Brain microvascular endothelial cell (primary cell): ENCODE data around the gene NDUFV3.
"Not testable (repeated sequence)": the region's sequence is repeated elsewhere in the genome, so short reads cannot be mapped to it uniquely, and the experiment has no call there.

ENCODE experiments used
- DNase-seq: peaks from one replicate; pipeline ENCODE4 v3.0.0-alpha.2; 2020
- H3K27ac ChIP-seq: fragments of 250-450 bp; sonication (Bioruptor Pico); 2 replicates; pipeline ENCODE4 v1.5.1; 2020; ENCODE audit warnings: mild to moderate bottlenecking, moderate library complexity
- H3K27me3 ChIP-seq: fragments of 250-450 bp; sonication (Bioruptor Pico); replicated peaks from 2 replicates; pipeline ENCODE4 v1.5.1; 2020; ENCODE audit warnings: mild to moderate bottlenecking
- H3K36me3 ChIP-seq: fragments of 250-450 bp; sonication (Bioruptor Pico); replicated peaks from 2 replicates; pipeline ENCODE4 v1.5.1; 2020; ENCODE audit warnings: mild to moderate bottlenecking
- H3K4me3 ChIP-seq: 2 replicates; pipeline ENCODE4 v1.5.1; 2011; ENCODE audit warnings: low read depth, mild to moderate bottlenecking, control low read depth, low read length, moderate library complexity
- CTCF ChIP-seq: IDR thresholded peaks from 2 replicates; pipeline ENCODE4 v1.5.1; 2011; ENCODE audit warnings: low read depth, mild to moderate bottlenecking, moderate library complexity, low read length, control low read depth, inconsistent platforms; ENCODE audit errors: missing control alignments
- in situ Hi-C: cut with HindIII; loops from 2 replicates; pipeline ENCODE4 v1.10.0; 2017; ENCODE audit warnings: low sequenced_read_pairs, low pct_ligation_motif_present

NDUFV3 gene

GRCh38 chr21:42937960-42938605, 45.0 kb downstream of the NDUFV3 start:
- Histone ChIP-seq H3K27me3 (no peaks in the 10 kb centered on the region), H3K4me3 (no peak overlapping the region), H3K27ac (no peak overlapping the region), H3K36me3 (no peaks in the 10 kb centered on the region)
- no peak for TF ChIP-seq CTCF
- DNase-seq: no peak
- in situ Hi-C loops: no loop called here

GRCh38 chr21:42938606-42938995, 45.5 kb downstream of the NDUFV3 start:
- H3K27ac ChIP-seq, H3K36me3 ChIP-seq, in situ Hi-C loops, DNase-seq, H3K27me3 ChIP-seq, H3K4me3 ChIP-seq: not testable (repeated sequence)

- in situ Hi-C loops: no loop called here
- no peak for TF ChIP-seq CTCF
- no peaks in the 10 kb centered on the region for H3K27me3 ChIP-seq
- H3K36me3 ChIP-seq: no peaks in the 10 kb centered on the region
- DNase-seq: peak; percentile 95
- no peak overlapping the region for H3K27ac ChIP-seq
- no peak overlapping the region for H3K4me3 ChIP-seq
Measured at GRCh38 chr21:42939582-42940413, 46.7 kb downstream of the NDUFV3 start.

- no peak for DNase-seq
- Histone ChIP-seq H3K27ac (no peak overlapping the region), H3K27me3 (no peaks in the 10 kb centered on the region), H3K36me3 (no peaks in the 10 kb centered on the region), H3K4me3 (no peak overlapping the region)
- in situ Hi-C loops: no loop called here
- no peak for TF ChIP-seq CTCF
Measured at GRCh38 chr21:42941696-42942085, 48.6 kb downstream of the NDUFV3 start.

GRCh38 chr21:42942244-42942643, 49.1 kb downstream of the NDUFV3 start:
- Histone ChIP-seq H3K27ac (no peak overlapping the region), H3K4me3 (no peak overlapping the region), H3K27me3 (no peaks in the 10 kb centered on the region), H3K36me3 (no peaks in the 10 kb centered on the region)
- TF ChIP-seq CTCF: no peak
- no peak for DNase-seq
- in situ Hi-C loops: no loop called here

- DNase-seq, H3K36me3 ChIP-seq, H3K27ac ChIP-seq, H3K27me3 ChIP-seq, H3K4me3 ChIP-seq, in situ Hi-C loops: not testable (repeated sequence)
Measured at GRCh38 chr21:42949094-42949755, 56.1 kb downstream of the NDUFV3 start.

- H3K27ac ChIP-seq, DNase-seq, H3K4me3 ChIP-seq, H3K36me3 ChIP-seq, H3K27me3 ChIP-seq, in situ Hi-C loops: not testable (repeated sequence)
Measured at GRCh38 chr21:42951193-42951592, 58.1 kb downstream of the NDUFV3 start.
